Measurements from ENCODE around the gene BCAS4. TPM values are rescaled to one million over a fixed set of nuclear protein-coding genes. Genes with fewer than 3 reads are reported as not detected.

BCAS4 gene
- total RNA-seq, 1 donor from 2014 or later: 12.9 TPM

DNA sequence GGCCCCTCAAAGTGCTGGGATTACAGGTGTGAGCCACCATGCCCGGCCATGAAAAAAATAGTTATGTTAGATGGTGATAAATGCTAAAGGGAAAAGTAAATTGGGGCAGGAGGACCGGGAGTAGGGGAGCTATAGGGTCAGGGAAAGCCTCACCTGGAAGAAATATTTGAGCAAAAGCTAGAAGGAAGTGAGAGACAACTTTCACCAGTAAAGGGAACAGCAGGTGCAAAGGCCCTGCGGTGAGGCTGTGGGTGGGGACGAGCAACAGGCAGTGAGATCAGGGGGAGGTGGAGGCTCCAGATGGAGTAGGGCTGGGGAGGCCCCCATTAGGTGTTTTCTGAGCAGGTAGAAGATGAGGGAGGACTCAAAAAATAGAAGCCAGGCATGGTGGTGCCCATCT is 16.0 kb downstream of the BCAS4 start:
- TF ChIP-seq, protein P1, sequence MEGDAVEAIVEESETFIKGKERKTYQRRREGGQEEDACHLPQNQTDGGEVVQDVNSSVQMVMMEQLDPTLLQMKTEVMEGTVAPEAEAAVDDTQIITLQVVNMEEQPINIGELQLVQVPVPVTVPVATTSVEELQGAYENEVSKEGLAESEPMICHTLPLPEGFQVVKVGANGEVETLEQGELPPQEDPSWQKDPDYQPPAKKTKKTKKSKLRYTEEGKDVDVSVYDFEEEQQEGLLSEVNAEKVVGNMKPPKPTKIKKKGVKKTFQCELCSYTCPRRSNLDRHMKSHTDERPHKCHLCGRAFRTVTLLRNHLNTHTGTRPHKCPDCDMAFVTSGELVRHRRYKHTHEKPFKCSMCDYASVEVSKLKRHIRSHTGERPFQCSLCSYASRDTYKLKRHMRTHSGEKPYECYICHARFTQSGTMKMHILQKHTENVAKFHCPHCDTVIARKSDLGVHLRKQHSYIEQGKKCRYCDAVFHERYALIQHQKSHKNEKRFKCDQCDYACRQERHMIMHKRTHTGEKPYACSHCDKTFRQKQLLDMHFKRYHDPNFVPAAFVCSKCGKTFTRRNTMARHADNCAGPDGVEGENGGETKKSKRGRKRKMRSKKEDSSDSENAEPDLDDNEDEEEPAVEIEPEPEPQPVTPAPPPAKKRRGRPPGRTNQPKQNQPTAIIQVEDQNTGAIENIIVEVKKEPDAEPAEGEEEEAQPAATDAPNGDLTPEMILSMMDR (IDR thresholded peaks at IDR 0.05; ENCODE audit: unreplicated experiment): no peak
- no peak for DNase-seq (ENCODE audit: low spot score in 2 of 2, unreplicated experiment in 2 of 2)
- H3K27me3 Mint-ChIP-seq (ENCODE audit: low read depth): no peaks in the 10 kb centered on the region
- H3K4me3 Mint-ChIP-seq: no peak overlapping the region
- H3K36me3 Mint-ChIP-seq: peaks cover 2% of the 10 kb centered on the region
- H3K27ac Mint-ChIP-seq: no peak overlapping the region
- H3K4me1 Mint-ChIP-seq: peaks cover 17% of the 10 kb centered on the region
- H3K9me3 Mint-ChIP-seq: peaks cover 7% of the 10 kb centered on the region

DNA sequence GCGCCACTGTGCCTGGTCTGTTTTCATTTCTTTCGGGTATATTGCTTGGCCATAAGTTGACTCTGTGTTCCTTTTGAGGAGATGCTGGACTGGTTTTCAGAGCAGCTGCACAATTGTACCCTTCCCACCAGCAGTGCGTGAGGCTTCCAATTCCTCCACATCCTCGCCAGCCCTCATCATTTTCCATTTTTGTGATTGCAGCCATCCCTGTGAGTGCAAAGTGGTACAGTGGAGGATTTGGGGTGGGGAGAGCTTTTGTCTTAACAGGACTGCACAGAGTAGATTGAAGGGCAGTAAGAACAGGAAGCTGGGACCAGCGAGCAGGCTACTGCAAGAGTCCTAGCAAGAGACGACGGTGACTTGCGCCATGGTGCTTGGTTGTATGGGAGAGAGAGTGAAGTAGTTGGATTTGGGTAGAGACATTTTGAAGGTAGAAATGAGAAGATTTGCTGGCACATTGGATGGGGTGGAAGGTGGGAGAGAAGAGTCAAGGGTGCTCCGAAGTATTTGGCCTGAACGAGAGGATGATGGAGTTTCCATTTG is 18.3 kb downstream of the BCAS4 start:
- peak overlapping the region; percentile 3 for H3K27ac Mint-ChIP-seq
- H3K9me3 Mint-ChIP-seq: peaks cover 7% of the 10 kb centered on the region
- H3K36me3 Mint-ChIP-seq: peaks cover 2% of the 10 kb centered on the region
- H3K4me1 Mint-ChIP-seq: peaks cover 22% of the 10 kb centered on the region
- no peaks in the 10 kb centered on the region for H3K27me3 Mint-ChIP-seq (ENCODE audit: low read depth)
- TF ChIP-seq, protein P1 (IDR thresholded peaks at IDR 0.05; ENCODE audit: unreplicated experiment): no peak
- no peak for DNase-seq (ENCODE audit: low spot score in 2 of 2, unreplicated experiment in 2 of 2)
- H3K4me3 Mint-ChIP-seq: no peak overlapping the region

DNA sequence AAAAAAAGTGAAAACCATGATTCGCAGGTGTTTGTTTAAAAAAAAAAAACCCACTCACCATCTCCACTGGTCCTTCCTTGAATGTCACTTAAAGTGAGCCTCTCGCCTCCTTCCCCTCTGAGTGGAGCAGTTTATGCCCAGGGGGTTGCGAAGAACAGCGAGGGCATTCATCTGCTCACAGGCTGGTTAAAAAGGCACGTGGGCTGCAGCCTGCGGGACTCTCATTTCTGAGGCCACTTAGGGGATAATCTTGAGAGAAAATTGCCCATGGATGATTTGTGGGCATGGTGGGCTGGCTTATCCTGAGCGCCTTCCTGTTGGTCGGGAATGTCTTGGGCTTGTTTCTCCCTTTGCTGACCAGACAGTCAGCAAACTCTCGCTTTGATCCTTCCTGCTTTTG is 18.9 kb downstream of the BCAS4 start:
- no peak overlapping the region for H3K4me3 Mint-ChIP-seq
- DNase-seq (ENCODE audit: low spot score in 2 of 2, unreplicated experiment in 2 of 2): no peak
- TF ChIP-seq, protein P1 (IDR thresholded peaks at IDR 0.05; ENCODE audit: unreplicated experiment): no peak
- peaks cover 7% of the 10 kb centered on the region for H3K9me3 Mint-ChIP-seq
- H3K4me1 Mint-ChIP-seq: peaks cover 28% of the 10 kb centered on the region
- H3K36me3 Mint-ChIP-seq: peaks cover 4% of the 10 kb centered on the region
- H3K27me3 Mint-ChIP-seq (ENCODE audit: low read depth): no peaks in the 10 kb centered on the region
- peak overlapping the region; percentile 50 for H3K27ac Mint-ChIP-seq

DNA sequence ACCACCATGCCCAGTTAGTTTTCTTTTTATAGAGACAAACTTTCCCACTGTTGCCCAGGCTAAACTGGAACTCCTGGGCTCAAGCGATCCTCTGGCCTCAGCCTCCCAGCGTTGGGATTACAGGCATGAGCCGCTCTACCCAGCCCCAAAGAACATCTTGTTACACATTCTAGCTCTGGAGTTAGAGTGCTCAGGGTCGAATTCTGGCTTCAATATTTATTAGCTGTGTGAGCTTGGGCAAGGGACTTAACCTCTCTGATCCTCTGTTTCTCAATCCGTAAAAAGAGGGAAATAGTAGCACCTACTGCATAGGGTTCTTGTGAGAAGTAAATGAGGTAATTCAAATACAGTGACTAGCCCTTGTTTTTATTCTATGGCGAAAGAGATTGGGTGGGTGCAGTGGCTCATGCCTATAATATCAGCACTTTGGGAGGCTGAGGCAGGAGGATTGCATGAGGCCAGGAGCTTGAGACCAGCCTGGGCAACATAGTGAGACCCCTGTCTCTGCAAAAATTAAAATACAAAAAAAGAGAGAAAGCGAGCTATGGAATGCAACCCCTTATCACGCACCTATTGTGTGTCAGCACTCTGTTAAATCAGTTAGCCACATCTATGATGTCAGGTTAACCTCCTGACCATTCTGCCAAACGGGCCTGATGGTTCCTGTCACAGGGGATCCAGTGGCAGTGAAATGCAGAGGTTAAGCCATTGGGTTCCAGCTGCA is 19.7 kb downstream of the BCAS4 start:
- H3K36me3 Mint-ChIP-seq: peaks cover 4% of the 10 kb centered on the region
- no peak overlapping the region for H3K27ac Mint-ChIP-seq
- no peak for DNase-seq (ENCODE audit: low spot score in 2 of 2, unreplicated experiment in 2 of 2)
- H3K4me3 Mint-ChIP-seq: no peak overlapping the region
- H3K27me3 Mint-ChIP-seq (ENCODE audit: low read depth): no peaks in the 10 kb centered on the region
- H3K4me1 Mint-ChIP-seq: peaks cover 28% of the 10 kb centered on the region
- TF ChIP-seq, protein P1 (IDR thresholded peaks at IDR 0.05; ENCODE audit: unreplicated experiment): no peak
- peaks cover 6% of the 10 kb centered on the region for H3K9me3 Mint-ChIP-seq

DNA sequence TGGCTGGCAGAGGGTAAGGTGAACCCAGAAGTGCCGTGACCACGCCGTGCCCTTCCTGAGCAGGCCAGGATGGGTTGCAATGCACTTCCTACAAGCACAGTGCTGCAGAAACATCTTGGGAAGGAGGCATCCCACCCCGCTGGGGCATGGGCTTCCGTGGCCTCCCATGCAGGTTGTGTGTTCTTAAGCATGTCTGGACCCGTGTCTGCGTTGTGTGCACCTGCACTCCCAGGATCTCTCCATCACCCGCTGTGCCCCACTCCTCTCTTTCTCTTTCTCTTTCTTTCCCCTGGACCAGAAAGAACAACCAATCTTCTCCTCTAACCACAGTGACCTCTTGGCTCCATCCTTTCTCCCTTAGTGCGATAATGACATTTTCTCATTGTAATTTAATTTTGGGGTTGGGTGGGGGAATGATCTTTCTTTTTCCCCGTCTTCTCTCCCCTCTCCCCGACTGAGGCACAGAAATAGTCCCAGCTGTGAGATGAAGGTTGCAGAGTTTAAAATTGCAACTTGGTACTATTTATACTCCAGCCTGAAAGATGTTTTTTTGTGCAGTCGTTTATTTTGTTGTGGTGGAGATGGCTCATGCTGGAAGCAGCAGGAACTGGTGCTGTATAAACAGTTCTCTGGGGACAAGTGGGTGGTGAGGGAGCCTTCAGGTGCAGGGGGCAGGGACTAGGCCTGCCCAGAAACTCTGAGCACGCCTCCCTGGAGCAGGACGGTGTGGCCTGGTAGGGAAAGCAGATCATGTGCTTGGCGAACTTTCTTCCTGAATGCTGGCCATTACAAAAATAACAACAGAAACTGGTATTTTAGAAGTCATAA is 20.5 kb downstream of the BCAS4 start:
- TF ChIP-seq, protein P1 (IDR thresholded peaks at IDR 0.05; ENCODE audit: unreplicated experiment): no peak
- Mint-ChIP-seq H3K9me3 (no peaks in the 10 kb centered on the region), H3K27ac (peak overlapping the region; percentile 45), H3K4me1 (peaks cover 28% of the 10 kb centered on the region), H3K27me3 (ENCODE audit: low read depth) (no peaks in the 10 kb centered on the region), H3K4me3 (no peak overlapping the region), H3K36me3 (peaks cover 8% of the 10 kb centered on the region)
- DNase-seq (ENCODE audit: low spot score in 2 of 2, unreplicated experiment in 2 of 2): no peak

All from mesothelial cell of epicardium (in vitro differentiated cells).